H1 (cell line): ENCODE results near the gene GMPR. TPM values are rescaled to one million over a fixed set of nuclear protein-coding genes. Genes with fewer than 3 reads are reported as not detected.

Source experiments
- CTCF ChIA-PET: fragments of 300-600 bp; sonication (Branson Sonifier 250); formaldehyde crosslinking; loops from one replicate; lab custom pipeline; 2021; ENCODE audit not compliant: partially characterized antibody; lab: Charles Lee
- POLR2A ChIA-PET: fragments of 300-600 bp; sonication (Branson Sonifier 250); formaldehyde crosslinking; loops from one replicate; lab custom pipeline; 2021; ENCODE audit warnings: inconsistent platforms; ENCODE audit not compliant: partially characterized antibody; lab: Charles Lee
- DNase-seq, 2 experiments: peaks; one replicate each; pipeline versions ENCODE4 v3.0.0 to v3.0.0-alpha.2; 2010 to 2022; ENCODE audit warnings: low spot score in 2 of 2, low read depth in 1 of 2, mixed read lengths in 1 of 2
- FAIRE-seq: peaks from 2 replicates; lab custom pipeline; 2011; peaks lifted over from hg19 to GRCh38; lab: Jason Lieb, UNC
- H2AFZ ChIP-seq: 2 replicates; pipeline ENCODE4 v1.8.1; 2012; ENCODE audit warnings: low read length, inconsistent platforms
- H2AK5ac ChIP-seq: 2 replicates; pipeline ENCODE4 v1.6.1; 2013; ENCODE audit warnings: low read depth, low read length
- H2BK120ac ChIP-seq: replicated peaks from 2 replicates; pipeline ENCODE3; 2013; ENCODE audit warnings: low read depth, low read length, inconsistent platforms
- H2BK12ac ChIP-seq: 2 replicates; pipeline ENCODE4 v1.6.1; 2013; ENCODE audit warnings: low read depth, low read length
- H2BK15ac ChIP-seq: 2 replicates; pipeline ENCODE4 v1.6.1; 2013; ENCODE audit warnings: low read length
- H2BK20ac ChIP-seq: 2 replicates; pipeline ENCODE4 v1.6.1; 2013; ENCODE audit warnings: low read length
- H2BK5ac ChIP-seq: 2 replicates; pipeline ENCODE4 v1.6.1; 2013; ENCODE audit warnings: low read depth, low read length
- H3K14ac ChIP-seq: 2 replicates; pipeline ENCODE4 v1.6.1; 2013; ENCODE audit warnings: inconsistent platforms; ENCODE audit not compliant: insufficient read length
- H3K18ac ChIP-seq: 2 replicates; pipeline ENCODE4 v1.6.1; 2013; ENCODE audit warnings: low read length; ENCODE audit errors: extremely low read depth
- H3K23ac ChIP-seq: 2 replicates; pipeline ENCODE4 v1.6.1; 2013; ENCODE audit warnings: inconsistent platforms; ENCODE audit not compliant: insufficient read length
- H3K23me2 ChIP-seq: 2 replicates; pipeline ENCODE4 v1.6.1; 2013; ENCODE audit warnings: low read depth, low read length
- H3K27ac ChIP-seq: 2 replicates; pipeline ENCODE4 v1.6.1; 2011; ENCODE audit warnings: low read depth, low read length, inconsistent platforms
- H3K27me3 ChIP-seq, 4 experiments: replicated peaks in 1 of 4; 1 replicate in 1 of 4; 2 replicates in 3 of 4; pipeline versions ENCODE4 v1.6.1 to v1.8.1; 2011 to 2013; ENCODE audit warnings: low read length in 3 of 4, mild to moderate bottlenecking in 3 of 4, inconsistent platforms in 2 of 4, mixed read lengths in 2 of 4, moderate library complexity in 1 of 4; ENCODE audit not compliant: control insufficient read depth in 3 of 4, insufficient read depth in 3 of 4; ENCODE audit errors: extremely low read depth in 1 of 4
- H3K36me3 ChIP-seq, 4 experiments: 2 replicates each; pipeline versions ENCODE4 v1.6.1 to v1.8.1; 2011 to 2013; ENCODE audit warnings: mild to moderate bottlenecking in 4 of 4, low read length in 3 of 4, moderate library complexity in 2 of 4, control low read depth in 1 of 4, inconsistent platforms in 1 of 4; ENCODE audit not compliant: insufficient read depth in 4 of 4, control insufficient read depth in 2 of 4
- H3K4ac ChIP-seq: replicated peaks from 2 replicates; pipeline ENCODE3; 2013; ENCODE audit warnings: low read length, low read depth, mixed read lengths, inconsistent platforms; ENCODE audit not compliant: insufficient read length
- H3K4me1 ChIP-seq, 4 experiments: replicated peaks in 1 of 4; 1 replicate in 1 of 4; 2 replicates in 3 of 4; pipeline versions ENCODE4 v1.6.1 to v1.8.1; 2011 to 2013; ENCODE audit warnings: low read length in 3 of 4, inconsistent platforms in 2 of 4, mixed read lengths in 1 of 4; ENCODE audit not compliant: insufficient read depth in 4 of 4, control insufficient read depth in 3 of 4
- H3K4me2 ChIP-seq, 2 experiments: 2 replicates each; pipeline versions ENCODE4 v1.6.1 to v1.8.1; 2011 to 2013; ENCODE audit warnings: low read depth in 2 of 2, low read length in 2 of 2, control low read depth in 1 of 2, inconsistent platforms in 1 of 2, mild to moderate bottlenecking in 1 of 2; ENCODE audit not compliant: insufficient read depth in 1 of 2
- H3K4me3 ChIP-seq, 4 experiments: fragments of 200-600, 300-600 bp in 1 of 4; sonication (generic), shearing (Covaris generic), sonication (Bioruptor Twin) in 1 of 4; 2 replicates each; pipeline versions ENCODE4 v1.5.1 to v1.8.1; 2011 to 2016; ENCODE audit warnings: low read length in 4 of 4, low read depth in 3 of 4, control low read depth in 2 of 4, inconsistent platforms in 2 of 4, mild to moderate bottlenecking in 2 of 4, mixed read lengths in 1 of 4, moderate library complexity in 1 of 4; ENCODE audit not compliant: insufficient read depth in 2 of 4; ENCODE audit errors: extremely low read depth in 1 of 4
- H3K56ac ChIP-seq: replicated peaks from 2 replicates; pipeline ENCODE3; 2013; ENCODE audit warnings: low read depth, mild to moderate bottlenecking, mixed read lengths, low read length, inconsistent platforms; ENCODE audit not compliant: insufficient read length
- H3K79me1 ChIP-seq: 2 replicates; pipeline ENCODE4 v1.6.1; 2013; ENCODE audit warnings: low read depth, low read length, control low read depth
- H3K79me2 ChIP-seq, 2 experiments: 2 replicates each; pipeline versions ENCODE4 v1.6.1 to v1.8.1; 2012 to 2013; ENCODE audit warnings: low read length in 2 of 2, mild to moderate bottlenecking in 2 of 2, inconsistent platforms in 1 of 2; ENCODE audit not compliant: insufficient read depth in 2 of 2, control insufficient read depth in 1 of 2
- H3K9ac ChIP-seq, 4 experiments: replicated peaks in 1 of 4; 1 replicate in 1 of 4; 2 replicates in 3 of 4; pipeline versions ENCODE4 v1.6.1 to v1.8.1; 2011 to 2013; ENCODE audit warnings: low read depth in 3 of 4, low read length in 3 of 4, control low read depth in 2 of 4, mild to moderate bottlenecking in 2 of 4, moderate library complexity in 2 of 4, inconsistent platforms in 1 of 4; ENCODE audit errors: extremely low read depth in 1 of 4
- H3K9me3 ChIP-seq, 2 experiments: 2 replicates each; pipeline versions ENCODE4 v1.6.1 to v1.8.1; 2012 to 2013; ENCODE audit warnings: mild to moderate bottlenecking in 2 of 2, moderate library complexity in 2 of 2, control low read depth in 1 of 2, inconsistent platforms in 1 of 2, low read depth in 1 of 2, low read length in 1 of 2, mixed read lengths in 1 of 2; ENCODE audit not compliant: insufficient read depth in 2 of 2
- H4K20me1 ChIP-seq, 2 experiments: replicated peaks in 1 of 2; 2 replicates each; pipeline versions ENCODE3 to v1.8.1; 2011 to 2013; ENCODE audit warnings: inconsistent platforms in 2 of 2, low read length in 2 of 2, mild to moderate bottlenecking in 1 of 2; ENCODE audit not compliant: insufficient read depth in 2 of 2, control insufficient read depth in 1 of 2
- H4K5ac ChIP-seq: 2 replicates; pipeline ENCODE4 v1.6.1; 2013; ENCODE audit warnings: low read length, low read depth, mixed read lengths, inconsistent platforms; ENCODE audit not compliant: insufficient read length
- H4K8ac ChIP-seq: 2 replicates; pipeline ENCODE4 v1.8.0; 2013; ENCODE audit warnings: mild to moderate bottlenecking, moderate library complexity, low read length, inconsistent platforms; ENCODE audit not compliant: insufficient read depth; ENCODE audit errors: extremely low read depth
- H4K91ac ChIP-seq: replicated peaks from 2 replicates; pipeline ENCODE3; 2013; ENCODE audit warnings: low read length, mixed read lengths, inconsistent platforms; ENCODE audit not compliant: insufficient read length
- ASH2L ChIP-seq: fragments of 200-600, 300-600 bp; sonication (generic); IDR thresholded peaks from one replicate; pipeline ENCODE4 v1.7.1; 2017; ENCODE audit warnings: low read length
- CTBP2 ChIP-seq: IDR thresholded peaks from 2 replicates; pipeline ENCODE4 v1.7.0; 2011; ENCODE audit warnings: borderline replicate concordance, mild to moderate bottlenecking, moderate library complexity, mixed read lengths, low read length; ENCODE audit not compliant: insufficient read depth, insufficient read length
- JUND ChIP-seq: IDR thresholded peaks from 2 replicates; pipeline ENCODE4 v1.6.1; 2011; ENCODE audit warnings: mild to moderate bottlenecking, improper control_type of control experiment, low read length
- NANOG ChIP-seq: IDR thresholded peaks from 2 replicates; pipeline ENCODE4 v1.6.1; 2011; ENCODE audit warnings: low read length, low read depth, mild to moderate bottlenecking, inconsistent platforms; ENCODE audit not compliant: insufficient read depth, poor library complexity, severe bottlenecking
- SAP30 ChIP-seq: fragments of 300-600 bp; sonication (generic); IDR thresholded peaks from 2 replicates; pipeline ENCODE4 v1.7.1; 2012; ENCODE audit warnings: low read length, moderate library complexity, mild to moderate bottlenecking, inconsistent platforms; ENCODE audit not compliant: insufficient read depth, insufficient replicate concordance
- SIN3A ChIP-seq, 2 experiments: IDR thresholded peaks in 1 of 2; conservative IDR thresholded peaks in 1 of 2; 2 replicates each; pipeline ENCODE4 v1.6.1; 2011 to 2012; ENCODE audit warnings: low read length in 2 of 2, improper control_type of control experiment in 1 of 2, low read depth in 1 of 2, mild to moderate bottlenecking in 1 of 2
- SP2 ChIP-seq: IDR thresholded peaks from 2 replicates; pipeline ENCODE4 v1.6.1; 2012; ENCODE audit warnings: mild to moderate bottlenecking, low read length, inconsistent platforms
- SUZ12 ChIP-seq: fragments of 200-600 bp; sonication (generic); IDR thresholded peaks from 2 replicates; pipeline ENCODE4 v1.6.1; 2012; ENCODE audit warnings: mild to moderate bottlenecking, inconsistent platforms, low read length, moderate library complexity, mixed read lengths
- WGBS, 2 experiments: shearing (Covaris generic) in 1 of 2; methylation state at CpG; one replicate each; pipeline versions ENCODE4 v1.1.6 to v1.1.7; 2013 to 2015; ENCODE audit warnings: low lambda C conversion rate in 2 of 2, mixed read lengths in 2 of 2, inconsistent platforms in 1 of 2, low coverage in 1 of 2, missing lambda C conversion rate in 1 of 2; ENCODE audit not compliant: insufficient replicate concordance in 2 of 2, insufficient coverage in 1 of 2, insufficient read length in 1 of 2; ENCODE audit errors: extremely low coverage in 1 of 2, missing lambda C conversion rate in 1 of 2; 5-methylcytosine and 5-hydroxymethylcytosine counted together
- polyA plus RNA-seq, 7 experiments: library from polyadenylated mRNA; depleted of rRNA in 3 of 7; stranded (reverse) in 5 of 7; unstranded in 2 of 7; fragments of >200 nt in 5 of 7; fragments of 200-250 nt in 2 of 7; gene quantifications; 1 replicate in 5 of 7; 2 replicates in 1 of 7; 4 replicates in 1 of 7; pipeline versions ENCODE4 v1.2.1 to v1.2.3, GENCODE V29; 2011 to 2013; ENCODE audit warnings: missing spikeins in 2 of 7, mixed read lengths in 2 of 7
- total RNA-seq: library from RNA; stranded (reverse); fragmentation: NEBNext Ultra II Directional; extraction: Animal tissue kit (Norgen Biotek cat#: 25700); gene quantifications from 2 replicates; pipeline ENCODE4 v1.2.1, GENCODE V29; 2021
- TF ChIP-seq, protein P1 (sequence below): IDR thresholded peaks from 2 replicates; pipeline ENCODE4 v1.6.1; 2012; ENCODE audit warnings: inconsistent platforms
- TF ChIP-seq, protein P2 (sequence below), 3 experiments: IDR thresholded peaks; 1 replicate in 2 of 3; 2 replicates in 1 of 3; pipeline versions ENCODE4 v1.5.1 to v1.6.1; 2011; ENCODE audit warnings: low read length in 3 of 3, mild to moderate bottlenecking in 3 of 3, inconsistent platforms in 2 of 3, low read depth in 1 of 3, moderate library complexity in 1 of 3; ENCODE audit not compliant: insufficient read depth in 1 of 3; ENCODE audit errors: control extremely low read depth in 1 of 3

The GMPR gene
- total and polyA plus RNA-seq, 2 of the 8 experiments (the other 6 are each of a cell fraction or from before 2014, with no cell fraction given): 0.99 to 1.2 TPM

DNA sequence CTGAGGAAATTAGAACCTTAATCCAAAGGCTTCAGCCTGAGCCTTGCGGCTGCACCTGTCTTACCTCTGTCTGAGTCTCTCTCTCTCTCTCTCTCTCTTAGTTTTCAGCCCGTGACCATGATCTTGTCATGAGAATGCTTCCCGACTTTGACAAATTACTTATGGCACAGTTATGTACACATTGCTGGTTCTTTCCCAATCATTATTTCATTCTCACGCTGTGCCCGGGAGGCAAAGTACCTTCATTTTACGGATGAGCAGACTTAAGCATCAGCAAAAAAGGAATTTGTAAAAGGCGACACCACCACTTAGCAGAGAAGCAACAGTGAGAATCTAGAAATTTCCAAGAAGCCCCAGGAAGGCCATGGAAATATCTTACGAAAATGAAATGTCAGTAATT is 54.6 kb downstream of the GMPR start:
- Histone ChIP-seq H3K4me3 (no peak overlapping the region), H4K8ac (no peak overlapping the region), H2AFZ (no peak overlapping the region), H2BK15ac (no peak overlapping the region), H3K4me2 (no peak overlapping the region), H2BK120ac (no peak overlapping the region), H3K27ac (no peak overlapping the region), H3K14ac (no peak overlapping the region), H2AK5ac (no peak overlapping the region), H2BK12ac (no peak overlapping the region), H3K23ac (no peak overlapping the region), H3K27me3 (no peaks in the 10 kb centered on the region), H4K20me1 (no peaks in the 10 kb centered on the region), H3K79me1 (no peaks in the 10 kb centered on the region), H4K5ac (no peak overlapping the region), H3K79me2 (no peaks in the 10 kb centered on the region), H3K56ac (no peak overlapping the region), H2BK20ac (no peak overlapping the region), H3K23me2 (no peaks in the 10 kb centered on the region), H2BK5ac (no peak overlapping the region), H3K36me3 (no peaks in the 10 kb centered on the region), H3K18ac (no peak overlapping the region), H3K4ac (no peak overlapping the region), H3K9me3 (no peaks in the 10 kb centered on the region; a peak in 1 of 4 replicates), H3K9ac (no peak overlapping the region), H4K91ac (no peak overlapping the region), H3K4me1 (0 out of 7 replicates have a peak, but pooled peaks cover 0 to 2% (median 0%) of the 10 kb centered on the region in 4 experiments)
- ChIA-PET CTCF (interaction anchor here (1.1 to 3.2 kb wide), 2 partner anchors 16 to 40 kb away, joined by 3 to 18 read pairs; no protein-coding TSS in a partner anchor), POLR2A (no interaction called here)
- no peak for DNase-seq
- 82% methylated on average over 8 of the region's 8 CpGs; no CpG with 5 or more reads in 1 of the 2 experiments for WGBS, 2 experiments
- no peak for FAIRE-seq
- TF ChIP-seq JUND (no peak), SUZ12 (no peak), ASH2L (no peak), SP2 (no peak), CTBP2 (no peak), SIN3A (conservative IDR thresholded peaks at IDR 0.05 in 1 of 2, IDR thresholded peaks at IDR 0.05 in 1 of 2; ENCODE audit: low read depth in 1 of 2, low read length in 2 of 2) (no peak), SAP30 (no peak), NANOG (no peak)
- TF ChIP-seq, protein P1, sequence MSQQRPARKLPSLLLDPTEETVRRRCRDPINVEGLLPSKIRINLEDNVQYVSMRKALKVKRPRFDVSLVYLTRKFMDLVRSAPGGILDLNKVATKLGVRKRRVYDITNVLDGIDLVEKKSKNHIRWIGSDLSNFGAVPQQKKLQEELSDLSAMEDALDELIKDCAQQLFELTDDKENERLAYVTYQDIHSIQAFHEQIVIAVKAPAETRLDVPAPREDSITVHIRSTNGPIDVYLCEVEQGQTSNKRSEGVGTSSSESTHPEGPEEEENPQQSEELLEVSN: no peak
- TF ChIP-seq, protein P2, sequence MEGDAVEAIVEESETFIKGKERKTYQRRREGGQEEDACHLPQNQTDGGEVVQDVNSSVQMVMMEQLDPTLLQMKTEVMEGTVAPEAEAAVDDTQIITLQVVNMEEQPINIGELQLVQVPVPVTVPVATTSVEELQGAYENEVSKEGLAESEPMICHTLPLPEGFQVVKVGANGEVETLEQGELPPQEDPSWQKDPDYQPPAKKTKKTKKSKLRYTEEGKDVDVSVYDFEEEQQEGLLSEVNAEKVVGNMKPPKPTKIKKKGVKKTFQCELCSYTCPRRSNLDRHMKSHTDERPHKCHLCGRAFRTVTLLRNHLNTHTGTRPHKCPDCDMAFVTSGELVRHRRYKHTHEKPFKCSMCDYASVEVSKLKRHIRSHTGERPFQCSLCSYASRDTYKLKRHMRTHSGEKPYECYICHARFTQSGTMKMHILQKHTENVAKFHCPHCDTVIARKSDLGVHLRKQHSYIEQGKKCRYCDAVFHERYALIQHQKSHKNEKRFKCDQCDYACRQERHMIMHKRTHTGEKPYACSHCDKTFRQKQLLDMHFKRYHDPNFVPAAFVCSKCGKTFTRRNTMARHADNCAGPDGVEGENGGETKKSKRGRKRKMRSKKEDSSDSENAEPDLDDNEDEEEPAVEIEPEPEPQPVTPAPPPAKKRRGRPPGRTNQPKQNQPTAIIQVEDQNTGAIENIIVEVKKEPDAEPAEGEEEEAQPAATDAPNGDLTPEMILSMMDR (IDR thresholded peaks at IDR 0.05; ENCODE audit: control extremely low read depth in 1 of 3, insufficient read depth in 1 of 3, low read depth in 1 of 3, low read length in 3 of 3): no peak
